ENCODE results near the gene THAP3. TPM values are rescaled to one million over a fixed set of nuclear protein-coding genes. Genes with fewer than 3 reads are reported as not detected.

THAP3 gene
- total and polyA plus RNA-seq, 9 of the 15 experiments (the other 6 are each of a cell fraction or from before 2014, with no cell fraction given): 1.9 to 31.2 (median 18.2) TPM

GRCh38 chr1:6602669-6603237, 21.9 kb upstream of the THAP3 start, which contains the start of gene KLHL21 (continued):
- no peak for TF ChIP-seq ZNF318 (IDR thresholded peaks at IDR 0.05; ENCODE audit: borderline replicate concordance in 1 of 2, low read depth in 1 of 2)
- TF ChIP-seq HNRNPL (IDR thresholded peaks at IDR 0.05; ENCODE audit: low read depth, low read length): no peak; the same call in 1 of the 2 replicates
- no peak for TF ChIP-seq DACH1 (IDR thresholded peaks at IDR 0.05; ENCODE audit: partially characterized antibody)
- peak in 1 of 2 experiments; percentile 69; a peak in 2 of 4 replicates for TF ChIP-seq SRF (CRISPR knock-in tag; IDR thresholded peaks at IDR 0.05)
- peak in 1 of 2 experiments; percentile 46; a peak in 2 of 4 replicates for TF ChIP-seq ZMIZ1 (IDR thresholded peaks at IDR 0.05; ENCODE audit: low read depth in 2 of 2, low read length in 2 of 2)
- no peak for TF ChIP-seq ZNF780A (CRISPR knock-in tag; IDR thresholded peaks at IDR 0.05)
- peak; percentile 14; the same call in 1 of the 2 replicates for TF ChIP-seq PREB (CRISPR knock-in tag; IDR thresholded peaks at IDR 0.05)
- TF ChIP-seq RBM17 (IDR thresholded peaks at IDR 0.05; ENCODE audit: borderline replicate concordance, low read depth, low read length): no peak
- no peak for TF ChIP-seq ZHX1 (conservative IDR thresholded peaks at IDR 0.05; ENCODE audit: low read length)
- TF ChIP-seq ETV1 (tag; conservative IDR thresholded peaks at IDR 0.05; ENCODE audit: low read depth): no peak

Measured in K562 (cell line).